HG02938 (cell line): ENCODE results near the gene TIAM2.
"Not testable (repeated sequence)": the region's sequence is repeated elsewhere in the genome, so short reads cannot be mapped to it uniquely, and the experiment has no call there.

ENCODE experiments used
- ATAC-seq: cut with Tn5 transposase; IDR thresholded peaks from one replicate; pipeline ENCODE4 v1.9.1; 2021; ENCODE audit warnings: mild to moderate bottlenecking, moderate library complexity; ENCODE audit not compliant: unreplicated experiment

Gene TIAM2

GRCh38 chr6:155187106-155187505, 192.0 kb downstream of the TIAM2 start:
- no peak for ATAC-seq

GRCh38 chr6:155187994-155188706, 193.0 kb downstream of the TIAM2 start:
- no peak for ATAC-seq

GRCh38 chr6:155188707-155189496, 193.8 kb downstream of the TIAM2 start:
- ATAC-seq, result no peak

- ATAC-seq, result no peak
Observed at GRCh38 chr6:155190677-155191076, 195.6 kb downstream of the TIAM2 start.

GRCh38 chr6:155193526-155193925, 198.4 kb downstream of the TIAM2 start:
- ATAC-seq, result no peak

- no peak for ATAC-seq
Observed at GRCh38 chr6:155194399-155194798, 199.3 kb downstream of the TIAM2 start.

GRCh38 chr6:155195903-155196302, 200.8 kb downstream of the TIAM2 start:
- ATAC-seq, result no peak

- no peak for ATAC-seq
Observed at GRCh38 chr6:155196911-155197310, 201.8 kb downstream of the TIAM2 start.

- no peak for ATAC-seq
Observed at GRCh38 chr6:155197932-155198331, 202.8 kb downstream of the TIAM2 start.

GRCh38 chr6:155200012-155200411, 204.9 kb downstream of the TIAM2 start:
- peak; percentile 66 for ATAC-seq

GRCh38 chr6:155201461-155202226, 206.5 kb downstream of the TIAM2 start:
- no peak for ATAC-seq

- ATAC-seq, result no peak
Observed at GRCh38 chr6:155207223-155207622, 212.1 kb downstream of the TIAM2 start.

GRCh38 chr6:155212106-155212505, 217.0 kb downstream of the TIAM2 start:
- no peak for ATAC-seq

- ATAC-seq, result no peak
Observed at GRCh38 chr6:155212616-155213380, 217.7 kb downstream of the TIAM2 start.

GRCh38 chr6:155213611-155214372, 218.7 kb downstream of the TIAM2 start:
- no peak for ATAC-seq

GRCh38 chr6:155215906-155216305, 220.8 kb downstream of the TIAM2 start:
- ATAC-seq, result no peak

GRCh38 chr6:155216312-155217046, 221.4 kb downstream of the TIAM2 start:
- no peak for ATAC-seq

GRCh38 chr6:155218711-155219110, 223.6 kb downstream of the TIAM2 start:
- ATAC-seq, result not testable (repeated sequence)

- no peak for ATAC-seq
Observed at GRCh38 chr6:155219299-155219698, 224.2 kb downstream of the TIAM2 start.
